Activated T-helper 2 cell treated with anti-CD3 and anti-CD28 coated beads, Interferon-gamma antibody, Interleukin-2, Interleukin-4, amounts not matched to agents 10 μg/mL and 5 μg/mL and 100 μg/mL, durations not matched to agents 14 hours and 24 hours and 36 hours (primary cell): ENCODE results near the gene ALDOC. TPM values are rescaled to one million over a fixed set of nuclear protein-coding genes. Genes with fewer than 3 reads are reported as not detected.
"Not testable (repeated sequence)": the region's sequence is repeated elsewhere in the genome, so short reads cannot be mapped to it uniquely, and the experiment has no call there.

ENCODE experiments used
- DNase-seq: peaks from one replicate; pipeline ENCODE4 v3.0.0; 2021; ENCODE audit warnings: low spot score
- H3K27ac Mint-ChIP-seq: one replicate; pipeline ENCODE4 v1.8.0; 2021; ENCODE audit warnings: mixed read lengths
- H3K27me3 Mint-ChIP-seq: one replicate; pipeline ENCODE4 v1.8.0; 2021; ENCODE audit warnings: low read depth, mixed read lengths
- H3K36me3 Mint-ChIP-seq: one replicate; pipeline ENCODE4 v1.8.0; 2021; ENCODE audit warnings: low read depth, mixed read lengths
- H3K4me1 Mint-ChIP-seq: one replicate; pipeline ENCODE4 v1.8.0; 2021; ENCODE audit warnings: low read depth, mixed read lengths
- H3K4me3 Mint-ChIP-seq: one replicate; pipeline ENCODE4 v1.8.0; 2021; ENCODE audit warnings: low read depth, mild to moderate bottlenecking, moderate library complexity, mixed read lengths
- H3K9me3 Mint-ChIP-seq: one replicate; pipeline ENCODE4 v1.8.0; 2021; ENCODE audit warnings: mixed read lengths
- intact Hi-C: fragments of 100-400 bp; cut with micrococcal nuclease; formaldehyde crosslinking; loops from one replicate; pipeline ENCODE4 v1.15.1; 2023
- total RNA-seq: library from RNA; stranded (reverse); gene quantifications from 2 replicates; pipeline ENCODE4 v1.2.3, GENCODE V29; 2022

The ALDOC gene
- total RNA-seq, 1 donor from 2014 or later: 95.0 TPM

DNA sequence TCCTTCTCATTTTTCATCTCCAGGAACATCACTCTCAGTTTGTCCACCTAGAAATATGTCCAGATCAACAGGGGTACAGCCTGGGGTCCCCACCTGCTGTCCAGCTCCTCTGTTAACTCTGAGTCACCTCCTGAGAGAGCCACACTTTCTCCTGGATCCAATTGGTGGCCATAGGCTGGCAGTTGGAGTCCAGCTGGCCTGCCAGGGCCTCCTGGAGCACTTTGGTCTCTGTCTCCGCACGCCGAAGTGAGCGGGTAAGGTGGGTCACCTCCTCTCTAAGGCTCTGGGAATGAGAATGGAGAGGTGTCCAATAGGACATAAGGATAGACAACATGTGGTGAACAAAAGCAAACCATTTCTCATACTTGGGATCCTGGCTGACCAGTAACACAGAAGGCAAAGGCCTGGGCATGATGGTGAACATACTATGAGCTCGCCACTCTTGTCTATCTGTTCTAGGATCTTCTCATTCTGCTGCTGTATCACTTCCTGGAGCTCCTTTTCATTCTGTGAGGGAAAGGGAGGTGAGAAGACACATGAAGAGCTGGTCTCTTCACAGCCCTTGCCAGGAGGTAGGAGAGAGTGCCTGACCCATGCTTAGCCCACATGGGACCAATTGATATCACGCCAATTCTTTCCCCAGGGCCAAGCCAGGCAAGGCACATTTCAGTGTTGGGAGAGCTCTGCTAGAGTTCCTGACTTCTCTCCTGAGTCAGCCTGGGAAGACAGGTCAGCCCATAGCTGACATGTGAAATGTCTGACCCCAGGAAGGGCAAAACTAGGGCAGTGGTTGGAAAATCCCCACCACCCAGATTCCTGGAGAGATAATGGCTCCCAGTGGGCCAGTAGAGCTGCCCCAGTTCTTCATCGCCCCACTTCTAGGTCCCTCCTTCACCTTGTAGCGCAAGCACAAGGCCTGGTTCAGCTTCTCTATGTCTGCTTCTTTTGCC, 1.8 kb upstream of the ALDOC start:
- no peak for DNase-seq
- Mint-ChIP-seq H3K4me3 (peak overlapping the region; percentile 34), H3K27me3 (no peaks in the 10 kb centered on the region), H3K9me3 (no peaks in the 10 kb centered on the region), H3K27ac (peak overlapping the region; percentile 89), H3K36me3 (peaks cover 60% of the 10 kb centered on the region), H3K4me1 (peaks cover 44% of the 10 kb centered on the region)
- intact Hi-C loops: no loop called here

DNA sequence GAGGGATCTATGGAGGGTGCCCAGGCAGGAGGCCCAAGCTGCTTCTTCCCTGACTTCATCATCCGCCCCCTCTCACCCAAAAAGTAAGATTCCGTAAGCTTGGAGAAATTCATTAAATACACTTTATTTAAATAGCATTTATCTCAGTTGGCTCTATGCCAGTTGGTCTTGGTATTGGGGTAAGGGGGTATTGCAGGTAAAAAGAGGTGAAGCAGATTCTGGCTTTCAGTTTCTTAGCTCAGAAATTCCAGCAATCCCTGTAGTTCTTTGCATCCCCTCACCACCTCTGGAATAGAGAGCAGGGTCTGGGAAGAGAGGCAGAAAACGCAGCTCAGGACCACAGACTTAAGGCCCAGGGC, 750 bp upstream of the ALDOC start:
- H3K36me3 Mint-ChIP-seq: peaks cover 69% of the 10 kb centered on the region
- no peak for DNase-seq
- no peak overlapping the region for H3K4me3 Mint-ChIP-seq
- peaks cover 52% of the 10 kb centered on the region for H3K4me1 Mint-ChIP-seq
- peak overlapping the region; percentile 93 for H3K27ac Mint-ChIP-seq
- no peaks in the 10 kb centered on the region for H3K27me3 Mint-ChIP-seq
- intact Hi-C loops: no loop called here
- no peaks in the 10 kb centered on the region for H3K9me3 Mint-ChIP-seq

DNA sequence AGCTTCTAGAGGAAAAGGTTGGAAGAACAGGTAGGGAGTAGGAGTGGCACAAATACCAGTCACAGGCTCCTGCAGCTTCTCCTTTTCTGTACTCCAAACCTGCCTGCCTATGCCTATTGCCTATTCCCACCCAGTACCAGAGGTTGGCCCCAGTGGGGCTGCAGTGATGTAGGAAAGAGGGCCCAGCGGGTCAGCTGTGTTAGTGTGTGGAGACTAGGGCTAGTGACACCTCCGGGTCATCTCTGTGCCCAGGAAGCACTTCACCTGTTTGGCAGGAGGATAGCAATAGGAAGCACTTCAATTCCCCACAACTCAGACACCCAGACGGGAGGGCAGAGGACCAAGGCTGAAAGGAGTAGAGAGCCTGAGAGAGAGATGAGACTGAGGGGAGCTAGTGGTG, 679 bp downstream of the ALDOC start:
- intact Hi-C loops: loop anchor here (1.0 kb wide), 1 partner anchor 22 kb away; no protein-coding TSS in a partner anchor
- H3K27me3 Mint-ChIP-seq, DNase-seq, H3K9me3 Mint-ChIP-seq: not testable (repeated sequence)
- Mint-ChIP-seq H3K4me1 (peaks cover 61% of the 10 kb centered on the region), H3K4me3 (peak overlapping the region; percentile 91), H3K27ac (peak overlapping the region; percentile 93), H3K36me3 (peaks cover 69% of the 10 kb centered on the region)

DNA sequence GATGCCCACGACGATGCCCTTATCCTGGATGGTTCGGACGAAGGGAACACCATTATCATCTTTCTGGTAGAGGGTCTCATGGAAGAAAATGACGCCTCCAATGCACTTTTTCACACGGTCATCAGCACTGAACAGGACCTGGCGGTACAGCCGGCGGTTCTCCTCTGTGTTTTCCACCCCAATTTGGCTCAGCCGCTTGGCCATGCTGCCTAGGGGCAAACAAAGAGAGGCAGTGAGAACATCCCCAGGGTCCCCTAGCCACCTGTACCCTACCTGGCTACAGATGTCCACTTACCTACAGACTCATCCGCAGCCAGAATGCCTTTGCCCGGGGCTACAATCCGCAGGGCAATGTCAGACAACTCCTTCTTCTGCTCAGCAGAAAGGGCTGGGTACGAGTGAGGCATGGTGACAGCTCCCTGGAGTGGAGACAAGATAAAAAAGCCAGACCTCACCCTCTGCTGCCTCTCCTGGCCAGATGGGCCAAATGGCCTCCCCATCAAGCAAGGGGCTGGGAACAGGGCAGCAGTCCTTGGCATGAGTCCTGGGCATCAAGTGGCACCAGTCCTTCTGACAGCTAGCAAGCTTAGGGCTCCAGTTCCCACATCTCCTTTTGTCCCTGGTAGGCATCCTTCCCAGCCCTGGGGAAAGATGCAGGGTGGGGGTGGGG, 1.4 kb downstream of the ALDOC start:
- Mint-ChIP-seq H3K4me3 (peak overlapping the region; percentile 91), H3K4me1 (peaks cover 58% of the 10 kb centered on the region), H3K36me3 (peaks cover 67% of the 10 kb centered on the region), H3K9me3 (no peaks in the 10 kb centered on the region), H3K27ac (no peak overlapping the region), H3K27me3 (no peaks in the 10 kb centered on the region)
- intact Hi-C loops: no loop called here
- no peak for DNase-seq

DNA sequence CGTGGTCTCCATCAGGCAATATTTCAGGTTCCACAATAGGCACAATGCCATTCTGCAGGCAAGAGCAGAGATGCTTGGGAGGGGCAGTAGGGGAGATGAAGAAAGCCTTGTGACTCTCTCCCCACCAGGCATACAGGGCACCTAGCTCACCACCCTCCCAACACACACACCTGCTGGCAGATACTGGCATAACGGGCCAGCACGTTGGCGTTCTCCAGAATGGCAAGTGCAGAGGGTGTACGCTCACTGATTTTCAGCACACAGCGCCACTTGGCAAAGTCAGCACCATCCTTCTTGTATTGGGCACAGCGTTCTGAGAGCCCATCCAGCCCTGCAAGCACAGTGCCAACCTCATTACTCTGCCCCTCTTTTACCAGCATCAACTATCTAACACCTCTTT, 2.2 kb downstream of the ALDOC start:
- Mint-ChIP-seq H3K27me3 (no peaks in the 10 kb centered on the region), H3K4me1 (peaks cover 56% of the 10 kb centered on the region), H3K9me3 (no peaks in the 10 kb centered on the region), H3K27ac (no peak overlapping the region), H3K4me3 (peak overlapping the region; percentile 11), H3K36me3 (peaks cover 67% of the 10 kb centered on the region)
- intact Hi-C loops: no loop called here
- no peak for DNase-seq

GRCh38 chr17:28573966-28574480, 2.7 kb downstream of the ALDOC start:
- Mint-ChIP-seq H3K4me3 (peak overlapping the region; percentile 11), H3K9me3 (no peaks in the 10 kb centered on the region), H3K4me1 (peaks cover 53% of the 10 kb centered on the region), H3K27ac (no peak overlapping the region), H3K36me3 (peaks cover 64% of the 10 kb centered on the region), H3K27me3 (no peaks in the 10 kb centered on the region)
- intact Hi-C loops: no loop called here
- no peak for DNase-seq

DNA sequence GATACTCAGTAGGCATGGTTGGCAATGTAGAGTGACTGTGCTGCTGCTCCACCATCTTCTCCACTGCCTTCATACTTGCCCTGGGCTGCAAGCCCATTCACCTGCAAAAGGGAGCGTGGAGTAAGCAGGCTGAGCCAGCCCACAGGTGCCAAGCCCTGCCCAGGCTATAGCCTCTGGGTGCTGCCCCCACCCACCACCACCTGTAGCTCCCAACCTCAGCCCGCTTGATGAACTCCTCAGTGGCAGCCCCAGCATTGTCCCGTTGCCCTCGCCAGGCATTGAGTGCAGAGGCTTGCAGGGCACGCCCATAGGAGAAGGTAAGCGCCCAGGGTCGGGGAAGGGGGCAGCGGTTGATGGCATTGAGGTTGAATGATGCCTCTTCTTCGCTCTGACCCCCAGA, 3.2 kb downstream of the ALDOC start:
- peaks cover 61% of the 10 kb centered on the region for H3K36me3 Mint-ChIP-seq
- intact Hi-C loops: no loop called here
- H3K4me3 Mint-ChIP-seq: no peak overlapping the region
- no peak overlapping the region for H3K27ac Mint-ChIP-seq
- DNase-seq: no peak
- no peaks in the 10 kb centered on the region for H3K27me3 Mint-ChIP-seq
- peaks cover 48% of the 10 kb centered on the region for H3K4me1 Mint-ChIP-seq
- no peaks in the 10 kb centered on the region for H3K9me3 Mint-ChIP-seq

GRCh38 chr17:28573040-28573380, 3.7 kb downstream of the ALDOC start:
- DNase-seq: no peak
- Mint-ChIP-seq H3K27ac (no peak overlapping the region), H3K36me3 (peaks cover 60% of the 10 kb centered on the region), H3K4me1 (peaks cover 51% of the 10 kb centered on the region), H3K4me3 (no peak overlapping the region), H3K27me3 (no peaks in the 10 kb centered on the region), H3K9me3 (no peaks in the 10 kb centered on the region)
- intact Hi-C loops: no loop called here

- Mint-ChIP-seq H3K27me3 (no peaks in the 10 kb centered on the region), H3K4me3 (peak overlapping the region; percentile 97), H3K9me3 (no peaks in the 10 kb centered on the region), H3K27ac (peak overlapping the region; percentile 70), H3K4me1 (peaks cover 54% of the 10 kb centered on the region), H3K36me3 (peaks cover 60% of the 10 kb centered on the region)
- intact Hi-C loops: no loop called here
- DNase-seq: no peak
Observed at GRCh38 chr17:28572259-28573039, 4.2 kb downstream of the ALDOC start.

GRCh38 chr17:28571361-28572122, 5.2 kb downstream of the ALDOC start, which contains the start of gene PIGS:
PIGS (minus strand) TSS chr17:28571524; CDS start chr17:28571496, 28 bp downstream.
- peak; percentile 91 for DNase-seq
- H3K4me1 Mint-ChIP-seq: peaks cover 54% of the 10 kb centered on the region
- no peaks in the 10 kb centered on the region for H3K9me3 Mint-ChIP-seq
- H3K27me3 Mint-ChIP-seq: no peaks in the 10 kb centered on the region
- H3K4me3 Mint-ChIP-seq: peak within 1 kb of the TSS; percentile 97
- H3K36me3 Mint-ChIP-seq: peaks cover 59% of the 10 kb centered on the region
- H3K27ac Mint-ChIP-seq: peak within 1 kb of the TSS; percentile 93
- intact Hi-C loops: loop anchor here (1.0 to 2.0 kb wide), 2 partner anchors 19 to 27 kb away; partner anchors contain the start of gene UNC119

GRCh38 chr17:28570716-28571360, 5.9 kb downstream of the ALDOC start:
- peaks cover 55% of the 10 kb centered on the region for H3K36me3 Mint-ChIP-seq
- no peaks in the 10 kb centered on the region for H3K9me3 Mint-ChIP-seq
- H3K4me3 Mint-ChIP-seq: peak overlapping the region; percentile 97
- H3K4me1 Mint-ChIP-seq: peaks cover 49% of the 10 kb centered on the region
- H3K27me3 Mint-ChIP-seq: no peaks in the 10 kb centered on the region
- DNase-seq: peak; percentile 46
- intact Hi-C loops: loop anchor here (1.0 to 2.0 kb wide), 2 partner anchors 18 to 27 kb away; partner anchors contain the start of gene UNC119
- H3K27ac Mint-ChIP-seq: peak overlapping the region; percentile 93
